Mucosa of stomach (tissue), 1 donor: ENCODE measurements around the gene CCDC88C.
"Not testable (repeated sequence)": the region's sequence is repeated elsewhere in the genome, so short reads cannot be mapped to it uniquely, and the experiment has no call there.

Experiments
- H3K27me3 ChIP-seq: one replicate; pipeline ENCODE4 v1.7.0; 2013; ENCODE audit warnings: mild to moderate bottlenecking, low read length; ENCODE audit not compliant: control insufficient read depth, insufficient read depth
- H3K36me3 ChIP-seq: one replicate; pipeline ENCODE4 v1.7.0; 2013; ENCODE audit warnings: low read length; ENCODE audit not compliant: control insufficient read depth, insufficient read depth
- H3K4me1 ChIP-seq: one replicate; pipeline ENCODE4 v1.7.0; 2013; ENCODE audit warnings: mild to moderate bottlenecking, low read length; ENCODE audit not compliant: control insufficient read depth, insufficient read depth
- H3K4me3 ChIP-seq: one replicate; pipeline ENCODE4 v1.7.0; 2013; ENCODE audit warnings: low read length
- H3K9ac ChIP-seq: one replicate; pipeline ENCODE4 v1.7.0; 2013; ENCODE audit warnings: mild to moderate bottlenecking, low read length, moderate library complexity
- H3K9me3 ChIP-seq: one replicate; pipeline ENCODE4 v1.7.0; 2013; ENCODE audit warnings: mild to moderate bottlenecking, low read length, moderate library complexity; ENCODE audit not compliant: control insufficient read depth
- donor health status: Pancreatic carcinoma.

Gene CCDC88C

GRCh38 chr14:91246051-91246852 is 171.4 kb downstream of the CCDC88C start:
- no peak overlapping the region for H3K4me3 ChIP-seq
- H3K36me3 ChIP-seq: no peaks in the 10 kb centered on the region
- H3K27me3 ChIP-seq: peaks cover 4% of the 10 kb centered on the region
- no peak overlapping the region for H3K9ac ChIP-seq
- no peaks in the 10 kb centered on the region for H3K9me3 ChIP-seq
- peaks cover 23% of the 10 kb centered on the region for H3K4me1 ChIP-seq

- not testable (repeated sequence) for H3K4me3 ChIP-seq, H3K9me3 ChIP-seq, H3K9ac ChIP-seq, H3K27me3 ChIP-seq, H3K36me3 ChIP-seq
- H3K4me1 ChIP-seq: peaks cover 23% of the 10 kb centered on the region
Observed at GRCh38 chr14:91245616-91246015, 172.0 kb downstream of the CCDC88C start.

DNA sequence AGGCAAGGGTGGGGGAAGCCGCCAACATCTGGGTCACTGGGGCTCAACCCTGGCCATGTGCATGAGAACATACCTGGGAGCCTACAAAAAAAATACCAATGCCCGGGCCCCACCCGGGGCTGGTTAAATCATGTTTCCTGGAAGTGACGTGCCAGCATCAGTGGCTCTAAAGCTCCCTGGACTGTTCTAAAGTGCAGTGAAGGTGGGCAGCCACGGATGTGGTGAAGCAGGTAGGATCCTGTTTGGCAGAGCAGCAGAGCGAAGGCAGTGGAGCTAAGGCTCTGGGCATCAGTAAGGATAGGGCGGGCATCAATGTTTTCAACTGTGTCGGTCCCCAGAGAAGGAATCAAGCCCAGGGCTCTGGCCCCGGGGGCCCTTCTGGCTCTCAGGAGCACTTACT is 172.6 kb downstream of the CCDC88C start:
- Histone ChIP-seq H3K4me3 (no peak overlapping the region), H3K4me1 (peaks cover 18% of the 10 kb centered on the region), H3K9ac (peak overlapping the region; percentile 53), H3K27me3 (peaks cover 4% of the 10 kb centered on the region), H3K9me3 (no peaks in the 10 kb centered on the region), H3K36me3 (no peaks in the 10 kb centered on the region)

- Histone ChIP-seq H3K9ac (peak within 1 kb of the TSS; percentile 53), H3K9me3 (no peaks in the 10 kb centered on the region), H3K4me1 (peaks cover 16% of the 10 kb centered on the region), H3K36me3 (no peaks in the 10 kb centered on the region), H3K27me3 (peaks cover 4% of the 10 kb centered on the region), H3K4me3 (peak within 1 kb of the TSS; percentile 14)
Observed at GRCh38 chr14:91244501-91244901, 173.1 kb downstream of the CCDC88C start, which contains the start of gene GPR68. Gene GPR68, minus strand, starts transcription at chr14:91244704. Its CDS starts 9,654 bp downstream, at chr14:91235050.

GRCh38 chr14:91243074-91243471 is 174.5 kb downstream of the CCDC88C start:
- no peaks in the 10 kb centered on the region for H3K36me3 ChIP-seq
- H3K4me3 ChIP-seq: no peak overlapping the region
- H3K4me1 ChIP-seq: peaks cover 16% of the 10 kb centered on the region
- H3K9ac ChIP-seq: no peak overlapping the region
- H3K27me3 ChIP-seq: peaks cover 4% of the 10 kb centered on the region
- H3K9me3 ChIP-seq: no peaks in the 10 kb centered on the region

GRCh38 chr14:91242635-91243034 is 175.0 kb downstream of the CCDC88C start:
- Histone ChIP-seq H3K9ac (no peak overlapping the region), H3K4me1 (peaks cover 16% of the 10 kb centered on the region), H3K4me3 (no peak overlapping the region), H3K9me3 (no peaks in the 10 kb centered on the region), H3K27me3 (peaks cover 4% of the 10 kb centered on the region), H3K36me3 (no peaks in the 10 kb centered on the region)

- H3K9me3 ChIP-seq: no peaks in the 10 kb centered on the region
- H3K9ac ChIP-seq: no peak overlapping the region
- H3K36me3 ChIP-seq: no peaks in the 10 kb centered on the region
- H3K4me3 ChIP-seq: no peak overlapping the region
- H3K27me3 ChIP-seq: peaks cover 4% of the 10 kb centered on the region
- H3K4me1 ChIP-seq: peaks cover 16% of the 10 kb centered on the region
Observed at GRCh38 chr14:91241863-91242262, 175.8 kb downstream of the CCDC88C start.

DNA sequence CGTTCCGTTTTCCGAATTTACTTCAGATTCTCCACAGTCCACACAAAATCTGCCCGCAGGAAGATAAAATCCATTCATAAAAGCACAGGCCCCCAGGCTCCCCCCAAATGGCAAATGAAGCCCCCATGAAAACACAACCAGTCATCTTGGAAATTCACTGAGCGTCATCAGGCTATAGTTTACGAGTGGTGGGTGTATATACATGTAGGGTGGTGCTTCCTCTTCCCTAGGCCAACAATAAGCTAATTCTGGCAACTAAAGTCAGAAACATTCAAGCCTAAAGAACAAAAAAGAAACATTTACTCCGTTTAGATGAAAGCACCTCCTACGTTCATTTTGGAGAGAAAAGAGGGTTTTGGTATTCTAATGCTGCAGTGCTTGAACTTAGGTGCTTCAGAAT is 179.0 kb downstream of the CCDC88C start:
- Histone ChIP-seq H3K4me1 (peaks cover 2% of the 10 kb centered on the region), H3K27me3 (no peaks in the 10 kb centered on the region), H3K36me3 (no peaks in the 10 kb centered on the region), H3K9me3 (no peaks in the 10 kb centered on the region), H3K4me3 (no peak overlapping the region), H3K9ac (no peak overlapping the region)

DNA sequence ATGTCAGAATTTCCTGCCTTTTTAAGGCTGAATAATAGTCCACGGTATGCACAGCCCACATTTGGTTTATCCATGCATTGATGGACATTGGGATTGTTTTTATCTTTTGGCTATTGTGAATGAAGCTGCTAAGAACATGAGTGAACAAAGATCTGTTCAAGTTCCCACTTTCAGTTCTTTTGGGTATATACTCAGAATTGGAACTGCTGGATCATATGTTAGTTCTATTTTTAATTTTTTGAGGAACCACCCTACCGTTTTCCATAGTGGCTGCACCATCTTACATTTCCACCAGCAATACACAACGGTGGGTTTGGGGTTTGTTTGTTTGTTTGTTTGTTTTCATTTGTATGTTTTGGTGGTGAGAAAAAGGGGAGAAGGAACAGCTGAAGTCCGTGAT is 179.5 kb downstream of the CCDC88C start:
- Histone ChIP-seq H3K36me3 (no peaks in the 10 kb centered on the region), H3K4me3 (no peak overlapping the region), H3K9me3 (no peaks in the 10 kb centered on the region), H3K9ac (no peak overlapping the region), H3K4me1 (no peaks in the 10 kb centered on the region), H3K27me3 (no peaks in the 10 kb centered on the region)

DNA sequence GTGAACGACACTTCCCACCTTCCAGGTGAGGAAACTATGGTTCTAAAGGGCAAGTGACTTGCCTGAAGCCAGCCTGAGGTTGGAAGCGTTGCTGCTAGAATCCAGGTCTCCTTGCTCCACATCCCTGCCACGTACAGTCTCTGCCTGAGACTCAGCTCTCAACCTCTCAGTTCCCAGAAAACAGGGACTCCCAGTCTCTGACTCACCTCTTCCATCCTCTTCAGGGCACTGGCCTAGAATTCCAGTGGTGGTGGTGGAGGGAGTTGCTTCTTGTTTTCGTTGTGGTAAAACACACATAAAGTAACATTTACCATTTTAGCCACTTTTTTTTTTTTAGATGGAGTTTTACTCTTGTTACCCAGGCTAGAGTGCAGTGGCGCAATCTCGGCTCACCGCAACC is 180.4 kb downstream of the CCDC88C start:
- no peaks in the 10 kb centered on the region for H3K27me3 ChIP-seq
- H3K36me3 ChIP-seq: no peaks in the 10 kb centered on the region
- no peaks in the 10 kb centered on the region for H3K9me3 ChIP-seq
- H3K4me3 ChIP-seq: no peak overlapping the region
- no peak overlapping the region for H3K9ac ChIP-seq
- no peaks in the 10 kb centered on the region for H3K4me1 ChIP-seq

GRCh38 chr14:91235841-91236240 is 181.8 kb downstream of the CCDC88C start:
- Histone ChIP-seq H3K9ac (no peak overlapping the region), H3K36me3 (peaks cover 6% of the 10 kb centered on the region), H3K4me3 (no peak overlapping the region), H3K9me3 (no peaks in the 10 kb centered on the region), H3K4me1 (peaks cover 5% of the 10 kb centered on the region), H3K27me3 (no peaks in the 10 kb centered on the region)

- Histone ChIP-seq H3K27me3 (no peaks in the 10 kb centered on the region), H3K9ac (no peak overlapping the region), H3K36me3 (peaks cover 6% of the 10 kb centered on the region), H3K4me3 (no peak overlapping the region), H3K4me1 (peaks cover 5% of the 10 kb centered on the region), H3K9me3 (no peaks in the 10 kb centered on the region)
Observed at GRCh38 chr14:91234791-91235114, 182.9 kb downstream of the CCDC88C start.
